Panc1 (cell line): Measurements from ENCODE around the gene FIGNL2.

Experiments
- CTCF ChIP-seq: fragments of 450-650 bp; IDR thresholded peaks from 2 replicates; pipeline ENCODE4 v1.5.1; 2017; ENCODE audit warnings: mild to moderate bottlenecking
- POLR2AphosphoS5 ChIP-seq: IDR thresholded peaks from 2 replicates; pipeline ENCODE4 v1.6.1; 2012; ENCODE audit warnings: mild to moderate bottlenecking, low read depth, low read length, moderate library complexity

- no peak for TF ChIP-seq POLR2AphosphoS5
- no peak for TF ChIP-seq CTCF
Measured at GRCh38 chr12:51771008-51771407, 77.5 kb downstream of the FIGNL2 start.
